IMR-90 (cell line): ENCODE measurements around the gene CD9. TPM values are rescaled to one million over a fixed set of nuclear protein-coding genes. Genes with fewer than 3 reads are reported as not detected.

Source experiments
- ATAC-seq: fragments of 200-7000 bp; cut with Tn5 transposase; 2 replicates; pipeline ENCODE4 v1.9.1; 2020; ENCODE audit warnings: low read depth, mild to moderate bottlenecking, moderate library complexity
- BruUV-seq: library from RNA; stranded (reverse); fragments of 400-500 nt; replicated peaks from 2 replicates; lab custom pipeline; 2021; lab: Mats Ljungman, UMichigan
- CTCF ChIA-PET: fragments of 300-600 bp; formaldehyde crosslinking; extraction: SDS; loops from one replicate; lab custom pipeline; 2021; ENCODE audit warnings: antibody characterized with exemption; lab: Yijun Ruan, JAX
- POLR2A ChIA-PET: fragments of 300-600 bp; sonication (Branson Sonifier 250); formaldehyde crosslinking; loops from one replicate; lab custom pipeline; 2022; ENCODE audit warnings: antibody characterized with exemption; ENCODE audit not compliant: unreplicated experiment; lab: Charles Lee
- DNase-seq: peaks from one replicate; pipeline ENCODE4 v3.0.0; 2013
- H2AFZ ChIP-seq: replicated peaks from 2 replicates; pipeline ENCODE3; 2013; ENCODE audit warnings: low read length, mild to moderate bottlenecking; ENCODE audit not compliant: poor library complexity
- H2AK5ac ChIP-seq: 2 replicates; pipeline ENCODE4 v1.6.1; 2013; ENCODE audit warnings: low read depth, low read length, inconsistent platforms
- H2AK9ac ChIP-seq: replicated peaks from 2 replicates; pipeline ENCODE3; 2013; ENCODE audit warnings: mild to moderate bottlenecking, low read depth, low read length, moderate library complexity; ENCODE audit not compliant: poor library complexity
- H2BK120ac ChIP-seq: 2 replicates; pipeline ENCODE4 v1.6.1; 2013; ENCODE audit warnings: low read depth, low read length, inconsistent platforms
- H2BK15ac ChIP-seq: 3 replicates; pipeline ENCODE4 v1.6.1; 2013; ENCODE audit warnings: low read depth, low read length, inconsistent platforms
- H2BK20ac ChIP-seq: 2 replicates; pipeline ENCODE4 v1.6.1; 2013; ENCODE audit warnings: low read depth, mild to moderate bottlenecking, inconsistent platforms, low read length, moderate library complexity
- H2BK5ac ChIP-seq: 2 replicates; pipeline ENCODE4 v1.6.1; 2013; ENCODE audit warnings: mild to moderate bottlenecking, low read depth, low read length, inconsistent platforms; ENCODE audit not compliant: poor library complexity, severe bottlenecking
- H3K14ac ChIP-seq: replicated peaks from 2 replicates; pipeline ENCODE4 v1.6.1; 2013; ENCODE audit warnings: low read depth, low read length, inconsistent platforms
- H3K18ac ChIP-seq: 2 replicates; pipeline ENCODE4 v1.6.1; 2013; ENCODE audit warnings: low read depth, low read length, control low read depth
- H3K23ac ChIP-seq: 2 replicates; pipeline ENCODE4 v1.6.1; 2013; ENCODE audit warnings: low read depth, low read length, inconsistent platforms
- H3K27ac ChIP-seq: 2 replicates; pipeline ENCODE4 v1.5.1; 2013; ENCODE audit warnings: mild to moderate bottlenecking, control low read depth, low read length; ENCODE audit not compliant: insufficient read depth
- H3K27me3 ChIP-seq: 2 replicates; pipeline ENCODE4 v1.6.1; 2013; ENCODE audit warnings: low read length; ENCODE audit not compliant: control insufficient read depth, insufficient read depth
- H3K36me3 ChIP-seq: 2 replicates; pipeline ENCODE4 v1.6.1; 2013; ENCODE audit warnings: low read length, mixed read lengths; ENCODE audit not compliant: control insufficient read depth, insufficient read depth
- H3K4ac ChIP-seq: 2 replicates; pipeline ENCODE4 v1.6.1; 2013; ENCODE audit warnings: low read depth, low read length, inconsistent platforms
- H3K4me1 ChIP-seq: 2 replicates; pipeline ENCODE4 v1.6.1; 2013; ENCODE audit warnings: low read length, mixed read lengths; ENCODE audit not compliant: control insufficient read depth, insufficient read depth
- H3K4me2 ChIP-seq: 2 replicates; pipeline ENCODE4 v1.6.1; 2013; ENCODE audit warnings: low read depth, mild to moderate bottlenecking, control low read depth, low read length, moderate library complexity
- H3K4me3 ChIP-seq: 2 replicates; pipeline ENCODE4 v1.5.1; 2013; ENCODE audit warnings: low read depth, mild to moderate bottlenecking, control low read depth, low read length, moderate library complexity; ENCODE audit not compliant: insufficient read depth
- H3K56ac ChIP-seq: 2 replicates; pipeline ENCODE4 v1.6.1; 2013; ENCODE audit warnings: low read length, inconsistent platforms; ENCODE audit not compliant: insufficient read depth; ENCODE audit errors: extremely low read depth
- H3K79me1 ChIP-seq, 2 experiments: 2 replicates each; pipeline ENCODE4 v1.6.1; 2013; ENCODE audit warnings: low read length in 2 of 2, inconsistent platforms in 1 of 2, low read depth in 1 of 2
- H3K9ac ChIP-seq: 2 replicates; pipeline ENCODE4 v1.6.1; 2013; ENCODE audit warnings: low read depth, low read length, control low read depth
- H3K9me1 ChIP-seq: 2 replicates; pipeline ENCODE4 v1.6.1; 2013; ENCODE audit warnings: low read length, inconsistent platforms; ENCODE audit not compliant: insufficient read depth
- H3K9me3 ChIP-seq: 2 replicates; pipeline ENCODE4 v1.6.1; 2013; ENCODE audit warnings: low read length; ENCODE audit not compliant: control insufficient read depth, insufficient read depth
- H4K20me1 ChIP-seq: 2 replicates; pipeline ENCODE4 v1.6.1; 2013; ENCODE audit warnings: low read length, inconsistent platforms; ENCODE audit not compliant: insufficient read depth
- H4K5ac ChIP-seq: 2 replicates; pipeline ENCODE4 v1.6.1; 2013; ENCODE audit warnings: mild to moderate bottlenecking, low read depth, low read length, control low read depth
- H4K8ac ChIP-seq, 2 experiments: 2 replicates each; pipeline ENCODE4 v1.6.1; 2013; ENCODE audit warnings: low read depth in 2 of 2, low read length in 2 of 2, control low read depth in 1 of 2, inconsistent platforms in 1 of 2
- H4K91ac ChIP-seq: 2 replicates; pipeline ENCODE4 v1.6.1; 2013; ENCODE audit warnings: low read depth, low read length, inconsistent platforms; ENCODE audit not compliant: insufficient read depth
- BHLHE40 ChIP-seq: fragments of 150-350 bp; IDR thresholded peaks from 2 replicates; pipeline ENCODE4 v1.6.1; 2016; ENCODE audit warnings: mild to moderate bottlenecking, low read depth, low read length
- CEBPB ChIP-seq: IDR thresholded peaks from 2 replicates; pipeline ENCODE4 v1.6.1; 2012; ENCODE audit warnings: low read depth, low read length, improper control_type of control experiment
- CHD1 ChIP-seq: IDR thresholded peaks from 2 replicates; pipeline ENCODE4 v1.6.1; 2012; ENCODE audit warnings: low read depth, low read length, improper control_type of control experiment
- FOS ChIP-seq: fragments of 150-350 bp; IDR thresholded peaks from 2 replicates; pipeline ENCODE4 v1.6.1; 2016; ENCODE audit warnings: low read depth, low read length
- MAFK ChIP-seq: IDR thresholded peaks from 2 replicates; pipeline ENCODE4 v1.6.1; 2012; ENCODE audit warnings: low read depth, low read length, improper control_type of control experiment
- MAZ ChIP-seq: IDR thresholded peaks from 2 replicates; pipeline ENCODE4 v1.6.1; 2012; ENCODE audit warnings: low read depth, mild to moderate bottlenecking, low read length, improper control_type of control experiment, moderate library complexity, borderline replicate concordance
- MXI1 ChIP-seq: IDR thresholded peaks from 2 replicates; pipeline ENCODE4 v1.6.1; 2012; ENCODE audit warnings: low read depth, mild to moderate bottlenecking, low read length, moderate library complexity, borderline replicate concordance
- NFE2L2 ChIP-seq: fragments of 150-350 bp; IDR thresholded peaks from 2 replicates; pipeline ENCODE4 v1.6.1; 2016; ENCODE audit warnings: low read depth, mild to moderate bottlenecking, low read length
- POLR2A ChIP-seq: IDR thresholded peaks from 2 replicates; pipeline ENCODE4 v1.6.1; 2012; ENCODE audit warnings: mild to moderate bottlenecking, low read depth, low read length
- RAD21 ChIP-seq: IDR thresholded peaks from 2 replicates; pipeline ENCODE4 v1.6.1; 2012; ENCODE audit warnings: low read length, improper control_type of control experiment
- RCOR1 ChIP-seq: IDR thresholded peaks from 2 replicates; pipeline ENCODE4 v1.6.1; 2012; ENCODE audit warnings: mild to moderate bottlenecking, low read length, improper control_type of control experiment; ENCODE audit not compliant: insufficient replicate concordance
- RFX5 ChIP-seq: IDR thresholded peaks from 2 replicates; pipeline ENCODE4 v1.8.0; 2012; ENCODE audit warnings: low read depth, mild to moderate bottlenecking, low read length, moderate library complexity
- SMC3 ChIP-seq: fragments of 150-350 bp; IDR thresholded peaks from 2 replicates; pipeline ENCODE4 v1.6.1; 2016; ENCODE audit warnings: low read depth, mild to moderate bottlenecking, antibody characterized with exemption, low read length, moderate library complexity
- WGBS, 2 experiments: methylation state at CpG; one replicate each; pipeline versions ENCODE4 v1.1.5 to v1.1.7; 2013; ENCODE audit warnings: missing lambda C conversion rate in 2 of 2; ENCODE audit not compliant: insufficient read length in 1 of 2; ENCODE audit errors: extremely low coverage in 2 of 2; 5-methylcytosine and 5-hydroxymethylcytosine counted together
- dilution Hi-C: fragments of 300-500 bp; cut with HindIII; formaldehyde crosslinking; loops from one replicate; pipeline ENCODE4 v1.14.3; 2018; ENCODE audit warnings: low sequenced_read_pairs; ENCODE audit not compliant: unreplicated experiment
- in situ Hi-C: fragments of 300-500 bp; cut with MboI; formaldehyde crosslinking; loops from 3 replicates; pipeline ENCODE4 v1.14.3; 2019; ENCODE audit warnings: low sequenced_read_pairs, inconsistent platforms, mixed read lengths
- intact Hi-C: fragments of 100-400 bp; cut with micrococcal nuclease; formaldehyde crosslinking; loops from 2 replicates; pipeline ENCODE4 v1.10.0; 2022
- polyA plus RNA-seq, 3 experiments: library from polyadenylated mRNA; depleted of rRNA; stranded (reverse); fragments of >200 nt; gene quantifications; 2 replicates each; pipeline ENCODE4 v1.2.3, GENCODE V29; 2012; ENCODE audit warnings: low replicate concordance in 1 of 3
- total RNA-seq: library from RNA; depleted of rRNA; stranded (reverse); fragments of >200 nt; gene quantifications from 2 replicates; pipeline ENCODE4 v1.2.3, GENCODE V29; 2012
- TF ChIP-seq, protein P1 (sequence below): fragments of 150-350 bp; IDR thresholded peaks from 2 replicates; pipeline ENCODE4 v1.6.1; 2017; ENCODE audit warnings: mild to moderate bottlenecking, antibody characterized with exemption, low read length, low read depth
- TF ChIP-seq, protein P2 (sequence below): fragments of 150-350 bp; IDR thresholded peaks from 2 replicates; pipeline ENCODE4 v1.6.1; 2016; ENCODE audit warnings: low read depth, mild to moderate bottlenecking, low read length, moderate library complexity, borderline replicate concordance
- TF ChIP-seq, protein P3 (sequence below): conservative IDR thresholded peaks from 2 replicates; pipeline ENCODE4 v1.5.1; 2012; ENCODE audit warnings: mild to moderate bottlenecking, low read depth, low read length, improper control_type of control experiment

The CD9 gene
- total and polyA plus RNA-seq, 2 of the 4 experiments (the other 2 are of a cell fraction), result 48.8 to 70.9 TPM

DNA sequence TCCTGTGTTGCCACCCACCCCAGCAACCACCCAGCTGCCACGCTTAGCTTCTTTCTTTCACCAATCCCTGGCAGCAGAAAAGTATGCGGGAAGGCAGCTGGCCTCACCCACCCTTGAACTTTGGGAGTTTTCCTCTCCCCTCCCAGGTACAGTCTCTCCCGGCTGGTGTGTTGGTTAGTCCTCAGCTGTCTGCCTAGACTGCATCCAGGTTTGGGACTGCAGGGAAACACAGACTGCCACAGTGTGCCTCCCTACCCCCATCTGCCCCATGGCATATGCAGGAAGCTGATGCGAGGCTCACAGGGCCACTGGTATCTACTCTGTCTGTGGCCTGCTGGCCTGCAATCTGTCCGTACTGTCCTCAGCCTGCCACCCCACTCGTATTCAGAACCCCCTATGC is 2.1 kb downstream of the CD9 start:
- ChIA-PET CTCF (interaction anchor here (1.1 to 2.1 kb wide), 2 partner anchors 12 to 77 kb away, joined by 4 to 8 read pairs; no protein-coding TSS in a partner anchor), POLR2A (no interaction called here)
- H3K9ac ChIP-seq, result no peak overlapping the region
- H2BK15ac ChIP-seq, result no peak overlapping the region
- no peaks in the 10 kb centered on the region; the same call in 1 of the 2 replicates for H3K27me3 ChIP-seq
- no peak for TF ChIP-seq RCOR1
- TF ChIP-seq RAD21, result no peak
- TF ChIP-seq BHLHE40, result no peak
- TF ChIP-seq CHD1, result no peak
- no peak for TF ChIP-seq NFE2L2
- TF ChIP-seq POLR2A, result no peak
- no peak for TF ChIP-seq MAFK
- no peak for TF ChIP-seq MAZ
- no peak for TF ChIP-seq MXI1
- TF ChIP-seq, protein P1, sequence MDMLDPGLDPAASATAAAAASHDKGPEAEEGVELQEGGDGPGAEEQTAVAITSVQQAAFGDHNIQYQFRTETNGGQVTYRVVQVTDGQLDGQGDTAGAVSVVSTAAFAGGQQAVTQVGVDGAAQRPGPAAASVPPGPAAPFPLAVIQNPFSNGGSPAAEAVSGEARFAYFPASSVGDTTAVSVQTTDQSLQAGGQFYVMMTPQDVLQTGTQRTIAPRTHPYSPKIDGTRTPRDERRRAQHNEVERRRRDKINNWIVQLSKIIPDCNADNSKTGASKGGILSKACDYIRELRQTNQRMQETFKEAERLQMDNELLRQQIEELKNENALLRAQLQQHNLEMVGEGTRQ, result no peak
- TF ChIP-seq SMC3, result no peak
- TF ChIP-seq RFX5, result no peak
- TF ChIP-seq CEBPB, result no peak
- TF ChIP-seq, protein P2, sequence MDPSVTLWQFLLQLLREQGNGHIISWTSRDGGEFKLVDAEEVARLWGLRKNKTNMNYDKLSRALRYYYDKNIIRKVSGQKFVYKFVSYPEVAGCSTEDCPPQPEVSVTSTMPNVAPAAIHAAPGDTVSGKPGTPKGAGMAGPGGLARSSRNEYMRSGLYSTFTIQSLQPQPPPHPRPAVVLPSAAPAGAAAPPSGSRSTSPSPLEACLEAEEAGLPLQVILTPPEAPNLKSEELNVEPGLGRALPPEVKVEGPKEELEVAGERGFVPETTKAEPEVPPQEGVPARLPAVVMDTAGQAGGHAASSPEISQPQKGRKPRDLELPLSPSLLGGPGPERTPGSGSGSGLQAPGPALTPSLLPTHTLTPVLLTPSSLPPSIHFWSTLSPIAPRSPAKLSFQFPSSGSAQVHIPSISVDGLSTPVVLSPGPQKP, result no peak
- TF ChIP-seq, protein P3, sequence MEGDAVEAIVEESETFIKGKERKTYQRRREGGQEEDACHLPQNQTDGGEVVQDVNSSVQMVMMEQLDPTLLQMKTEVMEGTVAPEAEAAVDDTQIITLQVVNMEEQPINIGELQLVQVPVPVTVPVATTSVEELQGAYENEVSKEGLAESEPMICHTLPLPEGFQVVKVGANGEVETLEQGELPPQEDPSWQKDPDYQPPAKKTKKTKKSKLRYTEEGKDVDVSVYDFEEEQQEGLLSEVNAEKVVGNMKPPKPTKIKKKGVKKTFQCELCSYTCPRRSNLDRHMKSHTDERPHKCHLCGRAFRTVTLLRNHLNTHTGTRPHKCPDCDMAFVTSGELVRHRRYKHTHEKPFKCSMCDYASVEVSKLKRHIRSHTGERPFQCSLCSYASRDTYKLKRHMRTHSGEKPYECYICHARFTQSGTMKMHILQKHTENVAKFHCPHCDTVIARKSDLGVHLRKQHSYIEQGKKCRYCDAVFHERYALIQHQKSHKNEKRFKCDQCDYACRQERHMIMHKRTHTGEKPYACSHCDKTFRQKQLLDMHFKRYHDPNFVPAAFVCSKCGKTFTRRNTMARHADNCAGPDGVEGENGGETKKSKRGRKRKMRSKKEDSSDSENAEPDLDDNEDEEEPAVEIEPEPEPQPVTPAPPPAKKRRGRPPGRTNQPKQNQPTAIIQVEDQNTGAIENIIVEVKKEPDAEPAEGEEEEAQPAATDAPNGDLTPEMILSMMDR, result no peak
- TF ChIP-seq FOS, result no peak
- H2AFZ ChIP-seq, result peak overlapping the region; percentile 46
- peaks cover 3 to 57% of the 10 kb centered on the region in 2 experiments; a peak in 2 of 4 replicates for H3K79me1 ChIP-seq
- H2BK5ac ChIP-seq, result no peak overlapping the region
- H3K56ac ChIP-seq, result no peak overlapping the region
- H3K18ac ChIP-seq, result no peak overlapping the region
- no TSS peak for BruUV-seq
- dilution Hi-C loops, result no loop called here
- H2BK120ac ChIP-seq, result peak overlapping the region; percentile 12; the same call in 1 of the 2 replicates
- H3K9me3 ChIP-seq, result no peaks in the 10 kb centered on the region
- H3K4me1 ChIP-seq, result peaks cover 16% of the 10 kb centered on the region; the same call in 1 of the 2 replicates
- peaks cover 12% of the 10 kb centered on the region; the same call in 1 of the 2 replicates for H4K20me1 ChIP-seq
- H3K36me3 ChIP-seq, result no peaks in the 10 kb centered on the region
- no peak overlapping the region for H3K4me3 ChIP-seq
- no peak overlapping the region for H3K27ac ChIP-seq
- no CpG with 5 or more reads among the region's 6 CpGs for WGBS, 2 experiments
- no peak overlapping the region; the same call in 1 of the 2 replicates for H3K4me2 ChIP-seq
- in situ Hi-C loops, result no loop called here
- H4K91ac ChIP-seq, result peak overlapping the region; percentile 12; the same call in 1 of the 2 replicates
- no peak overlapping the region; the same call in 1 of the 2 replicates for H3K14ac ChIP-seq
- H4K8ac ChIP-seq, result peak overlapping the region in 1 of 2 experiments; percentile 50; a peak in 1 of 4 replicates
- H2BK20ac ChIP-seq, result no peak overlapping the region; the same call in 1 of the 2 replicates
- H2AK9ac ChIP-seq, result no peak overlapping the region
- H3K4ac ChIP-seq, result no peak overlapping the region; the same call in none of the 2 replicates
- intact Hi-C loops, result no loop called here
- DNase-seq (no peak), ATAC-seq (no peak; the same call in 1 of the 2 replicates)
- H3K9me1 ChIP-seq, result peaks cover 18% of the 10 kb centered on the region
- peak overlapping the region; percentile 3; the same call in 1 of the 2 replicates for H2AK5ac ChIP-seq
- H3K23ac ChIP-seq, result no peak overlapping the region; the same call in 1 of the 2 replicates
- no peak overlapping the region for H4K5ac ChIP-seq
